SK-N-SH (cell line): ENCODE results near the gene RMC1. TPM values are rescaled to one million over a fixed set of nuclear protein-coding genes. Genes with fewer than 3 reads are reported as not detected.

Experiments used
- CTCF ChIA-PET: fragments of 300-600, 350-600 bp; formaldehyde crosslinking; extraction: SDS; loops from one replicate; lab custom pipeline; 2021; lab: Yijun Ruan, JAX
- POLR2A ChIA-PET: fragments of 350-600 bp; sonication (Branson Sonifier 250); formaldehyde crosslinking; extraction: SDS; loops from one replicate; lab custom pipeline; 2020; ENCODE audit warnings: antibody characterized with exemption, inconsistent platforms; lab: Yijun Ruan, JAX
- DNase-seq: peaks from one replicate; pipeline ENCODE4 v3.0.0; 2012
- H2AFZ ChIP-seq: fragments of 200-600 bp; sonication (generic); 2 replicates; pipeline ENCODE4 v1.8.1; 2016; ENCODE audit warnings: antibody characterized with exemption, mild to moderate bottlenecking, low read depth
- H3F3A ChIP-seq: fragments of 200-600 bp; sonication (generic); replicated peaks from 2 replicates; pipeline ENCODE3; 2016; ENCODE audit warnings: antibody characterized with exemption, mild to moderate bottlenecking; ENCODE audit not compliant: insufficient read depth
- H3K27ac ChIP-seq, 2 experiments: fragments of 200-500 bp in 1 of 2; fragments of 200-600 bp in 1 of 2; sonication (Bioruptor generic) in 1 of 2; sonication (generic), shearing (Covaris generic) in 1 of 2; 2 replicates each; pipeline versions ENCODE4 v1.5.1 to v1.6.1; 2014 to 2016; ENCODE audit warnings: low read depth in 2 of 2, inconsistent platforms in 1 of 2, low read length in 1 of 2, mild to moderate bottlenecking in 1 of 2, mixed read lengths in 1 of 2
- H3K27me3 ChIP-seq: fragments of 200-600 bp; sonication (generic), shearing (Covaris generic); 2 replicates; pipeline ENCODE4 v1.6.1; 2016; ENCODE audit warnings: mixed run types; ENCODE audit not compliant: insufficient read depth
- H3K36me3 ChIP-seq, 2 experiments: fragments of 200-500 bp in 1 of 2; fragments of 200-600 bp in 1 of 2; sonication (Bioruptor generic) in 1 of 2; sonication (generic) in 1 of 2; replicated peaks in 1 of 2; 2 replicates each; pipeline versions ENCODE3 to v1.5.1; 2014 to 2016; ENCODE audit warnings: low read length in 1 of 2, mild to moderate bottlenecking in 1 of 2; ENCODE audit not compliant: insufficient read depth in 2 of 2, control insufficient read depth in 1 of 2
- H3K4me1 ChIP-seq, 2 experiments: fragments of 200-500 bp in 1 of 2; fragments of 200-600 bp in 1 of 2; sonication (Bioruptor generic) in 1 of 2; sonication (generic), shearing (Covaris generic) in 1 of 2; 2 replicates each; pipeline versions ENCODE4 v1.5.1 to v1.6.1; 2014 to 2016; ENCODE audit warnings: low read depth in 1 of 2, low read length in 1 of 2, mixed run types in 1 of 2; ENCODE audit not compliant: insufficient read depth in 2 of 2, control insufficient read depth in 1 of 2
- H3K4me2 ChIP-seq: fragments of 200-600 bp; sonication (generic), shearing (Covaris generic); 2 replicates; pipeline ENCODE4 v1.6.1; 2017; ENCODE audit warnings: mixed run types
- H3K4me3 ChIP-seq, 2 experiments: fragments of 200-500 bp in 1 of 2; fragments of 200-600 bp in 1 of 2; sonication (Bioruptor generic) in 1 of 2; sonication (generic), shearing (Covaris generic) in 1 of 2; 2 replicates each; pipeline versions ENCODE4 v1.5.1 to v1.8.1; 2014 to 2016; ENCODE audit warnings: low read depth in 2 of 2, inconsistent platforms in 1 of 2, low read length in 1 of 2, mild to moderate bottlenecking in 1 of 2, mixed read lengths in 1 of 2, moderate library complexity in 1 of 2
- H3K79me2 ChIP-seq: fragments of 200-600 bp; sonication (generic); 2 replicates; pipeline ENCODE4 v1.8.1; 2017; ENCODE audit warnings: mild to moderate bottlenecking; ENCODE audit not compliant: insufficient read depth
- H3K9ac ChIP-seq: fragments of 200-600 bp; sonication (generic); 2 replicates; pipeline ENCODE4 v1.6.1; 2017; ENCODE audit warnings: mixed run types
- H3K9me2 ChIP-seq: fragments of 200-600 bp; sonication (generic); 2 replicates; pipeline ENCODE4 v1.6.1; 2017; ENCODE audit warnings: mixed run types
- H3K9me3 ChIP-seq: fragments of 200-600 bp; sonication (generic); 2 replicates; pipeline ENCODE4 v1.6.1; 2017; ENCODE audit warnings: mixed run types, mild to moderate bottlenecking, moderate library complexity
- H4K20me1 ChIP-seq: fragments of 200-600 bp; sonication (generic); 2 replicates; pipeline ENCODE4 v1.6.1; 2017; ENCODE audit warnings: mild to moderate bottlenecking, mixed run types; ENCODE audit not compliant: insufficient read depth
- FOSL2 ChIP-seq: IDR thresholded peaks from 2 replicates; pipeline ENCODE4 v1.4.0; 2012; ENCODE audit warnings: low read depth, mild to moderate bottlenecking, moderate library complexity, borderline replicate concordance
- MAX ChIP-seq: IDR thresholded peaks from 2 replicates; pipeline ENCODE4 v1.4.0; 2012; ENCODE audit warnings: low read depth
- MEF2A ChIP-seq: IDR thresholded peaks from 2 replicates; pipeline ENCODE4 v1.4.0; 2012; ENCODE audit warnings: low read depth, borderline replicate concordance
- MXI1 ChIP-seq: IDR thresholded peaks from 2 replicates; pipeline ENCODE4 v1.6.1; 2012; ENCODE audit warnings: mild to moderate bottlenecking, low read depth, low read length, improper control_type of control experiment
- RAD21 ChIP-seq: IDR thresholded peaks from 2 replicates; pipeline ENCODE4 v1.6.1; 2012; ENCODE audit warnings: mild to moderate bottlenecking, low read length
- WGBS: methylation state at CpG from one replicate; pipeline ENCODE4 v1.1.6; 2017; ENCODE audit warnings: low lambda C conversion rate; 5-methylcytosine and 5-hydroxymethylcytosine counted together
- polyA plus RNA-seq, 3 experiments: library from polyadenylated mRNA; depleted of rRNA; stranded (reverse); fragments of >200 nt; gene quantifications; 2 replicates each; pipeline ENCODE4 v1.2.3, GENCODE V29; 2012
- TF ChIP-seq, protein P1 (sequence below): IDR thresholded peaks from 2 replicates; pipeline ENCODE4 v1.6.1; 2012; ENCODE audit warnings: mild to moderate bottlenecking, low read depth, low read length, moderate library complexity

RMC1 gene
- polyA plus RNA-seq, 1 of the 3 experiments (the other 2 are of a cell fraction), result 26.4 TPM

DNA sequence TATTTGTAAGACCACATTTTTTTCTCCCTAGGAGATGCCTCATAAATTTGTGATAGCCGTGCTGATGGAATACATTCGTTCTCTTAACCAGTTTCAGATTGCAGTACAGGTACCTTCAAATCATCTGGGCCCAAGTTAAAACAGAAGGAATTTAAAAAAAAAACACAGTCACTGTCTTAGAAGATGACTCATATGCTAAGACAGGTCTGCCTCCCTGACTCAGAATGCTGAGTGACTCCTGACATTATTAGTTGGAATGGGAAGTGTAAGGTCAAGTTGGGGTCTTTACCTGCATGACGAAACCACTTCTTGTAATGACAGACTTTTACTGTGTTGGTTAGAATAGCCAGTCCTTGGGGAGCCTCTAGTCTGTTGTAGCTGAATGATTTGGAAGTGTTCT is 26.3 kb downstream of the RMC1 start (continued):
- TF ChIP-seq, protein P1, sequence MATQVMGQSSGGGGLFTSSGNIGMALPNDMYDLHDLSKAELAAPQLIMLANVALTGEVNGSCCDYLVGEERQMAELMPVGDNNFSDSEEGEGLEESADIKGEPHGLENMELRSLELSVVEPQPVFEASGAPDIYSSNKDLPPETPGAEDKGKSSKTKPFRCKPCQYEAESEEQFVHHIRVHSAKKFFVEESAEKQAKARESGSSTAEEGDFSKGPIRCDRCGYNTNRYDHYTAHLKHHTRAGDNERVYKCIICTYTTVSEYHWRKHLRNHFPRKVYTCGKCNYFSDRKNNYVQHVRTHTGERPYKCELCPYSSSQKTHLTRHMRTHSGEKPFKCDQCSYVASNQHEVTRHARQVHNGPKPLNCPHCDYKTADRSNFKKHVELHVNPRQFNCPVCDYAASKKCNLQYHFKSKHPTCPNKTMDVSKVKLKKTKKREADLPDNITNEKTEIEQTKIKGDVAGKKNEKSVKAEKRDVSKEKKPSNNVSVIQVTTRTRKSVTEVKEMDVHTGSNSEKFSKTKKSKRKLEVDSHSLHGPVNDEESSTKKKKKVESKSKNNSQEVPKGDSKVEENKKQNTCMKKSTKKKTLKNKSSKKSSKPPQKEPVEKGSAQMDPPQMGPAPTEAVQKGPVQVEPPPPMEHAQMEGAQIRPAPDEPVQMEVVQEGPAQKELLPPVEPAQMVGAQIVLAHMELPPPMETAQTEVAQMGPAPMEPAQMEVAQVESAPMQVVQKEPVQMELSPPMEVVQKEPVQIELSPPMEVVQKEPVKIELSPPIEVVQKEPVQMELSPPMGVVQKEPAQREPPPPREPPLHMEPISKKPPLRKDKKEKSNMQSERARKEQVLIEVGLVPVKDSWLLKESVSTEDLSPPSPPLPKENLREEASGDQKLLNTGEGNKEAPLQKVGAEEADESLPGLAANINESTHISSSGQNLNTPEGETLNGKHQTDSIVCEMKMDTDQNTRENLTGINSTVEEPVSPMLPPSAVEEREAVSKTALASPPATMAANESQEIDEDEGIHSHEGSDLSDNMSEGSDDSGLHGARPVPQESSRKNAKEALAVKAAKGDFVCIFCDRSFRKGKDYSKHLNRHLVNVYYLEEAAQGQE, result no peak

GRCh38 chr18:23530195-23530594 is 26.9 kb downstream of the RMC1 start:
- peaks cover 18% of the 10 kb centered on the region for H3F3A ChIP-seq

DNA sequence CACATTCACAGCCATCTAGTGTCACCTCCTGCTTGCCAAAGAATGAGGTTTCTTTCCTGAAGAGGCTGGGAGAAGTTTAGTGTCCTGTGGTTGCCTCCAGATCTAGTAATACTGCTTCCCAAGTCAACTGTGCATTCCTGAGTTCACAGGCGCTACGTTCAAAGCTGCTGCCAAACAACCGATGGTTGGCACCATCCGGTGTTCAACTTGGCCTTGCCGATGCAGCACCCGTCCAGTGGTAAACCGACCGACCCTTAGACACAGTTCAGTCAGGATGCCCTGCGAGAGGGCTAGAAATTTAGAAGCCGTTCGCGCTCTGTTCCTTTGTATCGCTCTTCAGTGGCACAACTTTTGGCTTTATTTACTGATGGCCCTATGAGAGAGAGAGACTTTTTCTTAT is 28.6 kb downstream of the RMC1 start:
- H3K9me2 ChIP-seq, result no peaks in the 10 kb centered on the region
- no peak for TF ChIP-seq MEF2A
- 96% methylated on average over 13 of the region's 13 CpGs for WGBS
- no peak overlapping the region for H3K4me2 ChIP-seq
- no peak overlapping the region for H3K27ac ChIP-seq
- no peak overlapping the region for H2AFZ ChIP-seq
- no peaks in the 10 kb centered on the region for H4K20me1 ChIP-seq
- no peak overlapping the region for H3K9ac ChIP-seq
- CTCF ChIA-PET, result interaction anchor here (1.0 to 1.4 kb wide), 5 partner anchors 9 to 17 kb away, joined by 3 to 8 read pairs (median 3); no protein-coding TSS in a partner anchor
- no peaks in the 10 kb centered on the region for H3K9me3 ChIP-seq
- peaks cover 51 to 82% of the 10 kb centered on the region in 2 experiments for H3K36me3 ChIP-seq
- H3F3A ChIP-seq, result peaks cover 18% of the 10 kb centered on the region
- H3K4me3 ChIP-seq, result no peak overlapping the region
- H3K27me3 ChIP-seq, result no peaks in the 10 kb centered on the region
- POLR2A ChIA-PET, result no interaction called here
- H3K4me1 ChIP-seq, result peaks cover 0 to 18% of the 10 kb centered on the region in 2 experiments; a peak in 2 of 4 replicates
- no peaks in the 10 kb centered on the region; the same call in 1 of the 2 replicates for H3K79me2 ChIP-seq
- DNase-seq, result no peak

More at GRCh38 chr18:23530195-23530594, 26.9 kb downstream of the RMC1 start:
- CTCF ChIA-PET, result interaction anchor here (2.1 kb wide), 1 partner anchor 14 kb away, joined by 9 read pairs; no protein-coding TSS in a partner anchor
- Histone ChIP-seq H3K27me3 (no peaks in the 10 kb centered on the region), H3K9me2 (no peaks in the 10 kb centered on the region), H3K36me3 (peaks cover 53 to 79% of the 10 kb centered on the region in 2 experiments), H3K9me3 (no peaks in the 10 kb centered on the region), H3K9ac (no peak overlapping the region), H3K4me2 (no peak overlapping the region), H3K79me2 (no peaks in the 10 kb centered on the region; the same call in 1 of the 2 replicates), H3K4me1 (peaks cover 0 to 18% of the 10 kb centered on the region in 2 experiments; a peak in 2 of 4 replicates), H2AFZ (no peak overlapping the region), H3K4me3 (no peak overlapping the region), H4K20me1 (no peaks in the 10 kb centered on the region), H3K27ac (peak overlapping the region; percentile 48 to 58; a peak in 3 of 4 replicates)
- no peak for DNase-seq
- TF ChIP-seq FOSL2 (no peak), MAX (no peak), RAD21 (no peak), MXI1 (no peak)
- WGBS, result 95% methylated on average over 7 of the region's 7 CpGs
- POLR2A ChIA-PET, result no interaction called here
